NCI-H128 (cell line): ENCODE measurements around the gene CARF.

ENCODE experiments used
- DNase-seq: peaks from one replicate; lab custom pipeline; 2025; ENCODE audit not compliant: unreplicated experiment; lab: John Stamatoyannopoulos, UW

Gene CARF

GRCh38 chr2:203018181-203018580 is 106.1 kb downstream of the CARF start:
- no peak for DNase-seq

GRCh38 chr2:203019142-203019541 is 107.1 kb downstream of the CARF start:
- DNase-seq = no peak

DNA sequence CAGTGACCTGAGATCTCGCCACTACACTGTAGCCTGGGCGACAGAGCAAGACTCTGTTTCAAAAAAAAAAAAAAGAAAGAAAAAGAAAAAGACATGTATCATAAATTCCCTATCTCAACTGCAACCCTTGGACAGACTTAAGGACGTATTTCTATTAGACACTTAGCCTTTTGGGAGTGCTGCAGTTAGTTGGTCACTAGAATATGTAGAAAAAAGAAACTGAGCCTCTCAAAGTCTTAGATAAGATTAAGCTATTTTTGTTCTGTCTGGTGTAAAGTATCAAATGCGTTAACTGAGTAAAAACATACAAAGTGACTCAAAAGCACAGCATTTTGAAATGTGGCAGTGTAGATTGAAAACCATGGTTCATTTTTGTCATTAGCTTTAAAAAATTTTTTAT is 109.9 kb downstream of the CARF start:
- DNase-seq = no peak

GRCh38 chr2:203022751-203023150 is 110.7 kb downstream of the CARF start:
- DNase-seq = no peak

DNA sequence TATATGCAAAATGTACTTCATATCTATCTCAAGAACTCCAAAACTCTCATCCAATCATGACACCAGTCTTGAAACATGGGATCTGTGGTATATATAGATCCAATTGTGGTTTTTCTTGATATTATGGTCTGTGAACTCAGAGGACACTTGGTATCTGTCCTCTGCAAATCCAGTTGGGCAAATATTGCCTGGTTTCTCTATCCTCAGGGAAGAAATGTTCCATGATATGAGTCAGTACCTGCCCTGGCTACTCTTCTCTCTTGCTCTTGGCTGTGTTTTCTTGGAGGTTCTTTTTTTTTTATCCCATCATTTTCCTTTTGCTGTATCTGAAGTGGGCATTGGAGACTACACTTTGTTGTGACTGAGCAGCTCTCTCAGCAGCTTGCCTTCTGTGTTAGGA is 113.5 kb downstream of the CARF start:
- no peak for DNase-seq

DNA sequence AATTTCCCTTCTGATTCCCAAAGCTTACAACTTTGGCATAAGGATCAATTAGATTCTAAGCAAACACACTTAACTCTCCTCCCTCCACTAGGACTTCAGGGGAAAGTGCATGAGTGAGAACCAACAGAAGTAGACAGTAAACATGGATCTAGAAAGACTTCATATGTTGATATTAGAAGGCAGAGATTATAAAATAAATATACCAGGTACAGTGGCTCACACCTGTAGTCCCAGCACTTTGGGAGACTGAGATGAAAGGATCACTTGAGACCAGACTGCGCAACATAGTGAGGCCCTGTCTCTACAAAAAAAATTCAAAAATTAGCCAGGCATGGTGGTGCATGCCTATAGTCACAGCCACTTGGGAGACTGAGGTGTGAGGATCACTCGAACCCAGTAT is 118.5 kb downstream of the CARF start:
- DNase-seq = no peak

GRCh38 chr2:203030991-203031390 is 118.9 kb downstream of the CARF start:
- no peak for DNase-seq

GRCh38 chr2:203033395-203033794 is 121.3 kb downstream of the CARF start:
- DNase-seq = no peak

DNA sequence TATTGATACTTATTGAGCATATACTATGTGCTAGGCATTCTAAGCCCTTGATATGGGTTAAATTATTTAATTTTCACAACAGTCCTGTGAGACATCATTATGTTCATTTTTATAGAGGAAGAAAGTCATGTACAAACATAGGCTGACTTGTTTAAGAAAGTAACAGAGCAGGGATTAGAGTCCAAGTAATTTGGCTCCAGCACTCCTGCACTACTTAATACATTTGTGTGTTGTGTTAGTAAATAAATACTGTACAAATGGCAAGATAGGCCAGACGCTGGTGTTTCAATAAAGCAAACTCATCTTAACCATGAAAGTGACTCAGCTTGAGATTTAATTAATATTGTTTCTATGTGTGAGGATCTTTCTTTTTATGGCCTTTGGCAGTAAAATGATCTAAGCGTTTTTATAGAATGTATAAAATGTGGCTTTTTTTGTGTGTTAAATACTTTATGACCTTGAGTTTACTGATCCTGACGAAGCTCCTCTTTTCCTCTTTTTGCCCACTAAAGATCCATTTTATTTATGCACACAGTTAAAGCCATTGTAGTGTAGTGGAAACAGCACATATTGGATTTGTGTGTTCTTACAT is 123.9 kb downstream of the CARF start:
- DNase-seq = no peak
